HUES6 (cell line): ENCODE data around the gene FABP7.
"Not testable (repeated sequence)": the region's sequence is repeated elsewhere in the genome, so short reads cannot be mapped to it uniquely, and the experiment has no call there.

Source experiments
- H3K27ac ChIP-seq: 2 replicates; pipeline ENCODE4 v1.7.0; 2013; ENCODE audit warnings: low read depth, mild to moderate bottlenecking, low read length, inconsistent platforms
- H3K27me3 ChIP-seq: 2 replicates; pipeline ENCODE4 v1.6.1; 2013; ENCODE audit warnings: low read length; ENCODE audit not compliant: control insufficient read depth, insufficient read depth
- H3K36me3 ChIP-seq: 2 replicates; pipeline ENCODE4 v1.6.1; 2013; ENCODE audit warnings: low read length; ENCODE audit not compliant: control insufficient read depth, insufficient read depth
- H3K4me1 ChIP-seq: 2 replicates; pipeline ENCODE4 v1.6.1; 2013; ENCODE audit warnings: low read length; ENCODE audit not compliant: control insufficient read depth, insufficient read depth
- H3K4me3 ChIP-seq: 2 replicates; pipeline ENCODE4 v1.5.1; 2013; ENCODE audit warnings: low read depth, low read length
- H3K9ac ChIP-seq: one replicate; pipeline ENCODE4 v1.6.1; 2013; ENCODE audit warnings: mild to moderate bottlenecking, low read length
- H3K9me3 ChIP-seq: 2 replicates; pipeline ENCODE4 v1.6.1; 2013; ENCODE audit warnings: low read depth, low read length; ENCODE audit not compliant: control insufficient read depth, insufficient read depth

Gene FABP7

GRCh38 chr6:122744856-122745255 lies 34.7 kb upstream of the FABP7 start:
- not testable (repeated sequence) for H3K27me3 ChIP-seq, H3K9ac ChIP-seq, H3K4me1 ChIP-seq, H3K27ac ChIP-seq, H3K36me3 ChIP-seq, H3K4me3 ChIP-seq
- peaks cover 10% of the 10 kb centered on the region for H3K9me3 ChIP-seq

- Histone ChIP-seq H3K36me3 (no peaks in the 10 kb centered on the region), H3K27me3 (peaks cover 7% of the 10 kb centered on the region), H3K4me3 (no peak overlapping the region), H3K9me3 (peaks cover 5% of the 10 kb centered on the region; the same call in 1 of the 2 replicates), H3K27ac (no peak overlapping the region), H3K9ac (no peak overlapping the region), H3K4me1 (no peaks in the 10 kb centered on the region)
These were observed 32.8 kb upstream of the FABP7 start for GRCh38 chr6:122746688-122747087.

DNA sequence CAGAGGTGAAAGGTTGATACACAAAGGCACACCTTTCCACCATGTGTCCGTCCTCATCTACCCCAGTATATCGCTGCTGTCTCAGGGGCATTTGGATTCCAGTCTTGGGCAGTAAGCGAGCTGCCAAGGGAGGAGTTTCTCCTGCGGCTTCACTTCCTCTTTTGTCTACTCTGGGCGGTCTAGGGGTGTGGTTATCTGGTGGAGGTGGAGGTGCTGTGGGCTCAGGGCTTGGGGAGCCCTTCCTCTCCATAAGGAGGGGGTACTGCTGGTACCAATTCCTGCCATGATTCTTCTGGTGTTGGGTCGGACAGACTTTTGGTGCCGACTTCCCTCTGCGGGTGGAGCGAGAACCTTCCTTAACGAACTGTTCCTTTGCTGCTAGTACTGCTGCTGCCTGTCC lies 31.9 kb upstream of the FABP7 start:
- Histone ChIP-seq H3K9me3 (peaks cover 5% of the 10 kb centered on the region; the same call in 1 of the 2 replicates), H3K4me1 (no peaks in the 10 kb centered on the region), H3K36me3 (no peaks in the 10 kb centered on the region), H3K4me3 (no peak overlapping the region), H3K27me3 (peaks cover 16% of the 10 kb centered on the region), H3K27ac (no peak overlapping the region), H3K9ac (no peak overlapping the region)

GRCh38 chr6:122748945-122749344 lies 30.6 kb upstream of the FABP7 start:
- peaks cover 30% of the 10 kb centered on the region for H3K27me3 ChIP-seq
- H3K9ac ChIP-seq, H3K27ac ChIP-seq, H3K9me3 ChIP-seq, H3K4me1 ChIP-seq, H3K4me3 ChIP-seq, H3K36me3 ChIP-seq: not testable (repeated sequence)

GRCh38 chr6:122749451-122750050 lies 30.0 kb upstream of the FABP7 start:
- H3K4me3 ChIP-seq = no peak overlapping the region

GRCh38 chr6:122751326-122751725 lies 28.2 kb upstream of the FABP7 start:
- H3K27ac ChIP-seq = no peak overlapping the region
- peaks cover 5% of the 10 kb centered on the region; the same call in 1 of the 2 replicates for H3K9me3 ChIP-seq
- H3K4me1 ChIP-seq = peaks cover 8% of the 10 kb centered on the region; the same call in 1 of the 2 replicates
- no peak overlapping the region for H3K9ac ChIP-seq
- H3K27me3 ChIP-seq = peaks cover 47% of the 10 kb centered on the region
- H3K36me3 ChIP-seq = no peaks in the 10 kb centered on the region
- no peak overlapping the region for H3K4me3 ChIP-seq

More at GRCh38 chr6:122749451-122750050, 30.0 kb upstream of the FABP7 start:
- Histone ChIP-seq H3K9me3 (peaks cover 5% of the 10 kb centered on the region; the same call in 1 of the 2 replicates), H3K4me1 (peaks cover 5% of the 10 kb centered on the region; the same call in 1 of the 2 replicates), H3K36me3 (no peaks in the 10 kb centered on the region), H3K27ac (no peak overlapping the region), H3K27me3 (peaks cover 36% of the 10 kb centered on the region), H3K9ac (no peak overlapping the region)

DNA sequence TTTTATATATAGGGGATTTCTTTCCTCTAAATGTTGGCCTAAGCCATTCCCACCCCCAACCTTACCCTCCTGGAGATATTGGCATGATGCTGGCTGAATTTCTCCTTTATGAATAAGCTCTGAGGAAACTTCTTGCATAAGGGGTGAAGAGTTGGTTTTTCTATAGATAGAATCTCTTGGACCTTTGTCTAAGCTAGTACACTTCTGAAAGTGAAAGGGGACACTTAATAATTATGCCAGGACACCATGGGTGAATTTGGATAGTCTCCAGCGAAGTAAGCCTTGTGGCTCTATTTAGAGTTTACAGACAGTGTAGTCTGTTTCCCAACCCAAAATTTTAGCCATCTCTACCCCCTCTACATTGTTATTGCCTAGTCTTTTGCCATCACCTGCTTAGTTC lies 27.1 kb upstream of the FABP7 start:
- Histone ChIP-seq H3K36me3 (no peaks in the 10 kb centered on the region), H3K27me3 (peaks cover 58% of the 10 kb centered on the region), H3K4me3 (no peak overlapping the region), H3K9me3 (peaks cover 5% of the 10 kb centered on the region; the same call in 1 of the 2 replicates), H3K9ac (no peak overlapping the region), H3K27ac (no peak overlapping the region), H3K4me1 (peaks cover 10% of the 10 kb centered on the region; the same call in 1 of the 2 replicates)

DNA sequence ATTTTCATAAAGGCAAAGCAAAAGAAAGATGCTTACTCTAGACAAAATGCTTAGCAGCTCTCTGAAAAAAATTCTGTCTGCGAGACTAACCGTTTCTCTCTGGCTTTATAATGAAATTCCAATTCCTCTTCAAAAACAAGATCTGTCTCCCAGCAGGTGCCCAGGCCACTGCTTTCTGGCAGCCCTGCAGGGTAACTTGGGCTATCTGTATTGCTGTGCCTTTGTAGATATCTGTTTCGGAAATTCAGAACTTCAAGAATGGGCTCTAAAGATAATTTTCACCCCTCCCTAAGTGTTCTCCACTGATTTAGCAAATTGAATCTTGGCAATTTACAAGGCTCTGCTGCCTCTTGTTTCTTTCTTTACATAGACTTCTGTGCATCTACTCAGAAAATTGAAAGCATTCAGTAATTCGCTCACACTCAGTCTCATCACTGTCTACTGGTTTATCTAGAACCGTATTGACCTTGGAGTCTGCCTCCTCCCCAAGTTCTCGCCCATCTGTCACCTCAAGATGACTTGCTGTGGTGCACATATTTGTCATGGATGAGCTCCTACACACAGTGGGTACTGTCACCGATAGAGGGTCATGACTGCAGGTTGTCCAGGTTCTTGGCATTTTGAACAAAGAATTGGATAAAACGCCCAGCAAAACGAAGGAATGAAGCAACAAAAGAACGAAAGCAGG lies 26.4 kb upstream of the FABP7 start:
- H3K4me3 ChIP-seq = no peak overlapping the region
- peaks cover 65% of the 10 kb centered on the region for H3K27me3 ChIP-seq
- no peaks in the 10 kb centered on the region for H3K36me3 ChIP-seq
- peaks cover 10% of the 10 kb centered on the region; the same call in 1 of the 2 replicates for H3K4me1 ChIP-seq
- H3K27ac ChIP-seq = no peak overlapping the region
- H3K9me3 ChIP-seq = peaks cover 5% of the 10 kb centered on the region; the same call in 1 of the 2 replicates
- H3K9ac ChIP-seq = no peak overlapping the region

- Histone ChIP-seq H3K4me3 (no peak overlapping the region), H3K36me3 (no peaks in the 10 kb centered on the region), H3K9me3 (peaks cover 5% of the 10 kb centered on the region; the same call in 1 of the 2 replicates), H3K4me1 (peaks cover 10% of the 10 kb centered on the region; the same call in 1 of the 2 replicates), H3K9ac (no peak overlapping the region), H3K27me3 (peaks cover 70% of the 10 kb centered on the region), H3K27ac (no peak overlapping the region)
These were observed 25.8 kb upstream of the FABP7 start for GRCh38 chr6:122753688-122754056.

- Histone ChIP-seq H3K4me3 (no peak overlapping the region), H3K9me3 (peaks cover 5% of the 10 kb centered on the region; the same call in 1 of the 2 replicates), H3K36me3 (no peaks in the 10 kb centered on the region), H3K27ac (no peak overlapping the region), H3K9ac (no peak overlapping the region), H3K27me3 (peaks cover 76% of the 10 kb centered on the region), H3K4me1 (peaks cover 10% of the 10 kb centered on the region; the same call in 1 of the 2 replicates)
These were observed 25.3 kb upstream of the FABP7 start for GRCh38 chr6:122754191-122754731.

GRCh38 chr6:122755901-122756300 lies 23.6 kb upstream of the FABP7 start:
- no peaks in the 10 kb centered on the region for H3K9me3 ChIP-seq
- no peak overlapping the region for H3K27ac ChIP-seq
- peaks cover 10% of the 10 kb centered on the region; the same call in 1 of the 2 replicates for H3K4me1 ChIP-seq
- no peak overlapping the region for H3K4me3 ChIP-seq
- H3K36me3 ChIP-seq = no peaks in the 10 kb centered on the region
- H3K27me3 ChIP-seq = peaks cover 79% of the 10 kb centered on the region
- no peak overlapping the region for H3K9ac ChIP-seq
